GM15510 (cell line): ENCODE results near the gene SLC66A1.
"Not testable (repeated sequence)": the region's sequence is repeated elsewhere in the genome, so short reads cannot be mapped to it uniquely, and the experiment has no call there.

Experiments
- POLR2A ChIP-seq: IDR thresholded peaks from 3 replicates; pipeline ENCODE4 v1.6.1; 2011; ENCODE audit warnings: borderline replicate concordance; ENCODE audit not compliant: insufficient read length; ENCODE audit errors: extremely low read depth

Gene SLC66A1, protein sequence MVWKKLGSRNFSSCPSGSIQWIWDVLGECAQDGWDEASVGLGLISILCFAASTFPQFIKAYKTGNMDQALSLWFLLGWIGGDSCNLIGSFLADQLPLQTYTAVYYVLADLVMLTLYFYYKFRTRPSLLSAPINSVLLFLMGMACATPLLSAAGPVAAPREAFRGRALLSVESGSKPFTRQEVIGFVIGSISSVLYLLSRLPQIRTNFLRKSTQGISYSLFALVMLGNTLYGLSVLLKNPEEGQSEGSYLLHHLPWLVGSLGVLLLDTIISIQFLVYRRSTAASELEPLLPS

DNA sequence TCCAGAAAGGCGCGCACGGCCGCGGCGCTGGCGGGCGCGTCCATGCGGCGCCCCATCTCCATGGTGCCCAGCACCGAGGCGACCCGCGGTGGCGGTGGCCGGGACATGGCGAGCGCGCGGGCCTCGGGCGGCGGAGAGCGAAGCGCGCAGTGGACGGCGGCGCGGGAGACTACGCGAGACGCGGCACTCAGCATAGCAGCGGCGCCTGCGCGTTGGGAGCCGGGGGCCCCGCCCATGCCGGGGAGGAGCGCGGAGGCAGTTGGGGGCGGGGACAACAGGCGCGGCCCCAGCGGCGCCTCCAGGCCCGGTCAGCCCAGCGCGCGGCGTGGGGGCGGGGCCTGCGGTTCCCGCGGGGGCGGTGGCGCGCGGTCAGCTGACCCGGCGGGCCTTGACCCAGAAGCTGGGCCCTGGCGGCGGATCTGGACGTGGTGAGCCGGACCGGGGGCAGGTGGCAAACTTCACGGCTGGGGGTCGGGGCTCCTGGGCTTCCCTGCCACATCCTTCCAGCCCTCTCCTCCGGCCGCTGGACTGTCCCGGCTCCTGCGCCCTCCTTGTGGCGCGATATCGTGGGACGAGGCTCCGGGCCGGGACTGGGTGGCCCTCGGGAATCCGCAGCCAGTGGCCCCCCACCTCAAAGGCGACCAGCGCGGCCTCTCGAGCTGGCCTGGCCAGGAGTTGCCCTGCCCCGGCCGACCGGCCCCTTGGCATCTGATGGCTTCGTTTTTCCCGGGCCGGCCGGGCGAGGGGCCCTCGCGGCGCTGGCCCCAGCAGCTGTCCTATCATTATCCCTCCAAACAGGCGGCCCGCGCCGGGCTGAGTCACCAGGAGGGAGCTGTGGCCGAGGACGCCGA, at the start of gene SLC66A1, which contains the start of gene AKR7A2:
Gene SLC66A1 (plus strand): TSS at position 396 of the 851 bp plus-strand sequence. CDS start 5,352 bp downstream, outside the sequence.
Gene AKR7A2 (minus strand): TSS at position 214 of the 851 bp plus-strand sequence. CDS start 20 bp downstream, at position 194.
- TF ChIP-seq POLR2A: peak; percentile 85

DNA sequence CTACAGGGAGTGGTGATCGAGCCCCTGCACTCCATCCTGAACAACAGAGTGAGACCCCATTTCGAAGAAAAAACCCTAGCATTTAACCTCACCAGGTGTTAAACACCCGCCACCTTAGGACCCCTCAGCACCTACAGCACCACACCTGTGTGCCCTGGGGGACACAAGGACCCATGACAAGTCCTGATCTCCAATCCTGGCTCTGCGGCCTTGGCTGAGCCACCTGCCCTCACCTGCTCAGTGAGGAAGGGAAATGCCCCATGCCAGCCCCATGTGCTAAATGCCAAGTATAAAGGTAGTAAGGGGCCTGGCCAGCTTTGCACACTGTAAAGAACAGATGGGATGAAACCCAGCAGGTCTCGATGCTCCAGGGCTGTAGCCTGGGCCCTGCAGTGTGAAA, 49.4 kb upstream of the SLC66A1 start:
- TF ChIP-seq POLR2A: no peak

DNA sequence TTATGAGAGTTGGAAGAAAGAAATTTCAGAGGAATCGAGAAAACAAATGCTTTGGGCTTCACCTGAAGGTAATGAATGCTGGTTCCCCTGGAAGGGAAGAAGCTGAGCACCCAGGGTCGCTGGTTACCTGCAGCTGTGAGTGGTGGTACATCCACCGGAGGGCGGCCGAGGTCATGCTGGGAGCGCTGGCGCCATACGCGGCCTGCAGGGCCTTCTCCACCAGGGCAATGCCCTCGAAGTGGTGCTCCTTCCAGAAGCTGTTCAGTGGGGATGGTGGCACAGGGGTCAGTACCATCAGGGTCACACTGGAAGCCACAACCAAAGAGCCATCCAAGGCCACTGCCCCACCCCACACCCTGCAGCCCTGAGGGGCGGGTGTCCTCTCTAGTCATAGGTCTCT, 43.7 kb upstream of the SLC66A1 start:
- no peak for TF ChIP-seq POLR2A

DNA sequence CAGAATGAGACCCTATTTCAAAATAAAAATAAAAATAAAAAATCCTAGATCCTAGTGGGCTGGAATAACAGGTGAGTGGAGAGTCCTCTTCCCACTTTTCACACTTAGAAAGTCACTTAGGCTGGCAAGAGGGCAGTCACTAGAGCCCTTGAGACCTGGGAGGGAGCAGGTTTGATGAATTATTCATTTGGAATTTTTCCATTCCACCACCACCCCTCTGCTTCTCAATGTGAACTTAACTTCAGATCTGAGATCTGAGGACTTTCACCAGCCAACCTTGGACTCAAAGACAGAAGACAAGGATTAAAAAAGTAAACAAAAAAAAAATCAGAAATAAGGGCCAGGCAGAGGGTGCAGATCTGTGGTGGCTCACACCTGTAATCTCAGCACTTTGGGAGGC, 40.1 kb upstream of the SLC66A1 start:
- TF ChIP-seq POLR2A: no peak

DNA sequence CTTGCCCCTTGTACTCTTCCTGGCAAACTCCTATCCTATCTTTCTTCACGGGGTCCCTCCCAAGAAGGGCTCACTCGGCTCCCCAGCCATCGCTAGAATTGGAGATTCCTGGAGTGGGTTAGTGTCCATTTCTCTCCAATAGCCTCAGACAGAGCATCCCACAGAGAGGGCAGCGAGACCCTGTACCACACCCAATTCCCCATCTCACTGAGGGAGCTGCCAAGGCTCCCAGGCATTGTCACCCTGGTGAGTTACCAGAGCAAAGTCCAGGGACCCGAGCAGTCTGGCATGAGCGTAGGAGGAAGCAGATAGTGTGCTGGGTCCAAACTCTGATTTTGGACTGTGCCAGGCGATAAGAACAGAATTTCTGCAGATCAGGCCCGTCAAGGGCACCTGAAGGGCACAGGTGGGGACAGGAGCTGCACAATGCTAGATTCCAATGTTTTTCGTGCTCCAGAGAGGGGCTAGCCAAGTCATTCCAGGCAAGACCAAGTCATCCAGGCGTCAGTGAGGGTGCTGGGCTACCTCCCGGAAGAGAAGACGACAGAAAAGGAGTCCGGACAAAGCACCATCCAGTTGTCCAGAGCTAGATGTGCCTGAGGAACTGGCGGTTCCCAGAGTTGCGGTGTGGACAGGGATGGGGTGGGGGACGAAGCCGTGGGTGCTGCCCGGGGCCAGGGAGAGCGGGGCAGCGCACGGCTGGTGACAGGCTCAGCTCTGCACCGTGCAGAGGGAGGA, 38.9 kb upstream of the SLC66A1 start:
- TF ChIP-seq POLR2A: no peak

DNA sequence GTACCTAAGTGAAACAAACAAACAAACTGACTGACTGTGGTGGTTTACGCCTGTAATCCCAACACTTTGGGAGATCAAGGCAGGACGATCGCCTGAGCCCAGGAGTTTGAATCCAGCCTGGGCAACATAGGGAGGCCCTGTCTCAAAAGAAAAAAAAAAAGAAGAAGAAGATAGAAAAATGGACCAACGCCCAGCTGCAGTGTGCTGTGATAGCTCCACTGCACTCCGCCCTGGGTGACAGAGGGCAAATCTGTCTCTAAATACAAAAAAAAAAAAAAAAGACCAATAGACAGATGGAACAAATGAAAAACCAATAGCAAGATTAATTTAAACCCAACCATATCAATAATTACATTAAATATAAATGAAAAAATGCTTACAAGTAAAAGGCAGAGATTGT, 37.5 kb upstream of the SLC66A1 start:
- TF ChIP-seq POLR2A: no peak

DNA sequence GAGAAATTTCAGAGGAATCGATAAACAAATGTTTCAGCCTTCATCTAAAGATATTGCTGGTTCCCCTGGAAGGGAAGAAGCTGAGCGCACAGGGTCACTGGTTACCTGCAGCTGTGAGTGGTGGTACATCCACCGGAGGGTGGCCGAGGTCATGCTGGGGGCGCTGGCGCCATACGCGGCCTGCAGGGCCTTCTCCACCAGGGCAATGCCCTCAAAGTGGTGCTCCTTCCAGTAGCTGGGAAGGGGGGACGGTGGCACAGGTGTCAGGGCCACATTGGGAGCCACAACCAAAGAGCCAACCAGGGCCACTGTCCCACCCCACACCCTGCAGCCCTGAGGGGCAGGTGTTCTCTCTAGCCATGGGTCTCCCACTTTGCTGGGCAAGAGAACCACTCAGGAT, 28.2 kb upstream of the SLC66A1 start:
- no peak for TF ChIP-seq POLR2A

DNA sequence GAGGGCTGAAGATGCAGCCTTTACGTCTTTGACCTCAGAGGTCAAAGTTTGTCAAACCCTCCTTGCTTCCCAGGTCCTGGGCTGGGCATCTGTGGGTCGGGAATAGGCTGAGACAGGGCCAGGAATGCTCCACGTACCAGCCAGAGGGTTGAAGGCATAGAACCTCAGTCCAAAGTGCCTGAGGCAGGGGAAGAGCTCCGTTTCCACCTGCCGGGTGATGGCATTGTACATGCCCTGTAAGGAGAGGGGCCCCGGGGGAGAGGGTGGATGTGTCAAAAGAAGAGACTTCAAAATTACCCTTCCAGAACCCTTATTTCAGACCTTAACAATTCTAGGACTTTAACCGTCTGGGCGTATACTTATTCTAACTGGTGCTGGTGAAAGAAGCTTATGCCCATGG, 27.2 kb upstream of the SLC66A1 start:
- TF ChIP-seq POLR2A: no peak

DNA sequence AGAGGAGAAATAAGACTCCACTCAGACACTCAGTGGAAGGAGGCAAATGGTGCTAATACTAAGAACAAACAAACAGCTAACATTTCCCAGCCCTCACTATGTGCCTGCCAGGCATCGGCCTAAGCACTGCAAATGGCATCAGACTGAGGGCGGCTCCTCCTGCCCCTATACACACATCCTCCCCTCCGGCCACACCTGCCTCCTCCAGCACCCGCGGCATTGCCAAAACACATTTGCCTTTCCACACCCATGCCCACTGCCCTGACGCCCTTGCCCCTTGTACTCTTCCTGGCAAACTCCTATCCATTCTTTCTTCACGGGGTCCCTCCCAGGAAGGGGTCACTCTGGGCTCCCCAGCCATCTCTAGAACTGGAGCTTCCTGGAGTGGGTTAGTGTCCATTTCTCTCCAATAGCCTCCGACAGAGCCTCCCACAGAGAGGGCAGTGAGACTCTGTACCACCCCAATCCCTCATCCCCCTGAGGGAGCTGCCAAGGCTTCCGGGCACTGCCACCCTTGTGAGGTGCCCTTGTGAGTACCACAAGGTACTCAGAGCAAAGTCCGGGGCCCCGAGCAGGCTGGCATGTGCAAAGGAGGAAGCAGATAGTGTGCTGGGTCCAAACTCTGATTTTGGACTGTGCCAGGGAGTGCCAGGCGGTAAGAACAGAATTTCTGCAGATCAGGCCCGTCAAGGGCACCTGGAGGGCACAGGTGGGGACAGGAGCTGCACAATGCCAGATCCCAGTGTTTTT, 24.5 kb upstream of the SLC66A1 start:
- TF ChIP-seq POLR2A: no peak

DNA sequence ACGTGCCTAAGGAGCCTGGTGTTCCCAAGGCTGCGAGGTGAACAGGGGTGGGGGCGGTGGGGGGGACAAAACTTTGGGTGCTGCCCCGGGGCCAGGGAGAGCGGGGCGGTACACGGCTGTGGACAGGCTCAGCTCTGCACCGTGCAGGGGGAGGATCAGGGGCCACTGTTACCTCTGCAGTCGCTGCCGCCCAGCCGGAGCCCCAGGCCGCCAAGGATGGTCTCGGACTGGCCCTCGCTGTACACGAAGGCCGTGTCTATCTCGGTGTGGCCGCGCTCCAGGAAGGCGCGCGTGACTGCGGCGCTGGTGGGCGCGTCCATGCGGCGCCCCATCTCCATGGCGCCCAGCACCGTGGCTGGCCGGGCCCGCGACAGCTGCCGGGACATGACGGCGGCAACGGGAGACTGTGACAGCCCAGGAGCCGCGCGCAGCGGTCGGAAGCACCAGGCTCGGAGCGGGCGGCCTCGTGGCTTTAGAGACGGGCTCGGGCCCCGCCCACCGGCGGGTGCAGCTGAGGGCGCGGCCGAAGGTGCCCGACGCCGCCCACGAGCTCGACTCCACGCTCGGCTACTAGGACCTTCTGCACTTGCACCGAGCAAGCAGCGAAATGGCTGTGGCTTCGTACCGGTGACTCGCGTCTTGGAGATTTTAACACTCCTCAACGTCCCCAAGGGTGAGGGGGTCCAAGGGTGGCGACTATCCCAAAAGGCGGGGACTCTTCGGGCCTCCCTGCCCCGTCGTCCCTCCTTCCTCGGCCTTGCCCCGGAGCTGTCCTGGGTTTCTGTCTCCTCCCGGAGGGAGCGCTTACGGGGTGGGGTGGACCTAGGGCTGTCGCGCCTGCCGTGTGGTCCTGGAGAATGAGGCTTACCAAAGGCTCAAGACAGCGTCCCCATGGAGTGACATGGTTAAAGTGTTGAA, 23.5 kb upstream of the SLC66A1 start, which contains the start of gene AKR7A3:
Gene AKR7A3 (minus strand): TSS at position 447 of the 918 bp plus-strand sequence. CDS start 61 bp downstream, at position 386.
- not testable (repeated sequence) for TF ChIP-seq POLR2A

DNA sequence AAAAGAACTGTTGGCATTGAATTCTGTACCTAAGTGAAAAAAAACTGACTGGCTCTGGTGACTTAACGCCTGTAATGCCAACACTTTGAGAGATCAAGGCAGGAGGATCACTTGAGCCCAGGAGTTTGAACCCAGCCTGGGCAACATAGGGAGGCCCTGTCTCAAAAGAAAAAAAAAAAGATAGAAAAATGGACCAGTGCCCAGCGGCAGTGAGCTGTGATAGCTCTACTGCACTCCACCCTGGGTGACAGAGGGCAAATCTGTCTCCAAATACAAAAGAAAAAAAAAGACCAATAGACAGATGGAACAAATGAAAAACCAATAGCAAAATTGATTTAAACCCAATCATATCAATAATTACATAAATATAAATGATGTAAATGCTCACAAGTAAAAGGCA, 22.9 kb upstream of the SLC66A1 start:
- no peak for TF ChIP-seq POLR2A

DNA sequence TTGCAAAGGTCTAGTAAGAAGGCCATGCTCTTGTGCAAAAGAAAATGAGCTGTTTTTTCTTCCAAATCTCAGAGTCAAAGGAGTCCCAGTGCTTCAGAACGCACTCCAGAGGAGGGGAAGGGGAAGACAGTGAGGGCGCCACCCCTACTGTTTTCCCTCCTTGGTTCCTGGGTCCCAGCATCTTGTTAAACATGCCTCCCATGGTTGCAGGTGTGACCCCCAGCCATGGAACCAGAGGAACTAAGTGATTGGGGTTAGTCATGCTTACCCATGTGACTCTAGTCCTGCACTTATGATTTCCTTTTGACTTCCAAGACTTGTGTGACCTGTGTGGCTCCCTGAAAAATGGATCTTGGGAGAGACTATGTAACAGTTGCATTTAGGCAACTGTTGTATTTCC, 17.5 kb upstream of the SLC66A1 start:
- no peak for TF ChIP-seq POLR2A

DNA sequence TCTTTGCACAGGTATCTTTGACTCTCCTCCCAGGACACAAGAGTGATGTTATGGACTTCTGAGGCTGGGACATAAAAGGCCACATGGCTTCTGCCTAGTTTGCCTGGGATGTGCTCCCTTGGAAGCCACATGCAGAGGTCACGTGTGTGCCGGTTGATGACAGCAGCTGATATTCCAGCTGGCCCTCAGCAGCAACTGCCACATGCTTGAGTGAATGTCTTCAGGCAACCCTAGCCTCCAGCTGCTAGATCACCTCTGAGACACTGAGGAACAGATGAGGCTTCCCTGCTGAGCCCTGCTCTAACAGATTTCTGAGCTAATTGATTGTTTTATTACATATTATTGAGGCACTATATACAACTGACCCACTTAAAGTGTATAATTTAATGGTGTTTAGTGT, 11.9 kb upstream of the SLC66A1 start:
- no peak for TF ChIP-seq POLR2A
